ENCODE data around the gene MPC1.

DNA sequence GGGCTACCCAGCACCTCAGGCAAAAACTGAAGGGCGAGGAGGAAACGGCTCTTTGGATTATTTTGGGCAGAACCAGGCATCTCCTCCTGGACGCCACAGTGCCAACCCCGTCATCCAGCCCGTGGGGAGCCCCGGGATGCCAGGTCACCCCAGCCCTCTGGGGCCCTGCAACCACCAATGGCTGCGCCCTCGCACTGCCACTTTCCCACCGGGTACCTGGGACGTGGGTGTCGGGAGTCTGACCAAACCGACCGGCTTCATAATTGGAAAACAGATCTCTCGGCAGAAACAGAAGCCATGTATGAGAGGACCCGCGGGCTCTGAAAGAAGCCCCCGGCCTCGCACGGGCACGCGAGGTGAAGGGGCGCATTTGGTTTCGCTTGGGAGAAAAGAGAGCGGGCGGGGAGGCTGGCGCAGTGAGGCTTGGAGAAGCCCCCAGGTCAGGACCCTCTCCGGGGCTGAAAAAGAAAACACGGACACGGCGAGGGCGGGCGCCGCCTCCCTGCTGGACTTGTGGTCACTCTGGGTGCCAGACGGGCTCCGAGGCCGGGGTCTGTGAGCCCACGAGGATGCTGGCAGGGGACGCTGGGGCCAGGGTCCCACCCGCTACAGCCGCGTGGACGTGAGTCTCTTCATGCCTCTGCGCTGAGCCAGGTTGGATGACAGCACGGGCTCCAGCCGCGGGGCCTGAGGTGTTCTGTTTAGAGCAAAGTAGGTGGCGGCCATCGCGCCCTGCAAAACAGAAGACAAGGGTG is 29.6 kb upstream of the MPC1 start:
- no peak for TF ChIP-seq POLR2AphosphoS5 (IDR thresholded peaks at IDR 0.05)
- TF ChIP-seq POLR2A (IDR thresholded peaks at IDR 0.05), result no peak
- TF ChIP-seq, protein P1, sequence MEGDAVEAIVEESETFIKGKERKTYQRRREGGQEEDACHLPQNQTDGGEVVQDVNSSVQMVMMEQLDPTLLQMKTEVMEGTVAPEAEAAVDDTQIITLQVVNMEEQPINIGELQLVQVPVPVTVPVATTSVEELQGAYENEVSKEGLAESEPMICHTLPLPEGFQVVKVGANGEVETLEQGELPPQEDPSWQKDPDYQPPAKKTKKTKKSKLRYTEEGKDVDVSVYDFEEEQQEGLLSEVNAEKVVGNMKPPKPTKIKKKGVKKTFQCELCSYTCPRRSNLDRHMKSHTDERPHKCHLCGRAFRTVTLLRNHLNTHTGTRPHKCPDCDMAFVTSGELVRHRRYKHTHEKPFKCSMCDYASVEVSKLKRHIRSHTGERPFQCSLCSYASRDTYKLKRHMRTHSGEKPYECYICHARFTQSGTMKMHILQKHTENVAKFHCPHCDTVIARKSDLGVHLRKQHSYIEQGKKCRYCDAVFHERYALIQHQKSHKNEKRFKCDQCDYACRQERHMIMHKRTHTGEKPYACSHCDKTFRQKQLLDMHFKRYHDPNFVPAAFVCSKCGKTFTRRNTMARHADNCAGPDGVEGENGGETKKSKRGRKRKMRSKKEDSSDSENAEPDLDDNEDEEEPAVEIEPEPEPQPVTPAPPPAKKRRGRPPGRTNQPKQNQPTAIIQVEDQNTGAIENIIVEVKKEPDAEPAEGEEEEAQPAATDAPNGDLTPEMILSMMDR (IDR thresholded peaks at IDR 0.05), result no peak

Measured in transverse colon (tissue), 4 donors.